NOMO-1 treated with dmso at 0.1 percent for 144 hours (cell line): ENCODE data around the gene SERPING1.
A peak's percentile ranks its signal among the peaks of the same experiment; 100 is the strongest.

Experiments
- DNase-seq: peaks from one replicate; lab custom pipeline; 2025; ENCODE audit not compliant: unreplicated experiment; lab: John Stamatoyannopoulos, UW

Gene SERPING1

DNA sequence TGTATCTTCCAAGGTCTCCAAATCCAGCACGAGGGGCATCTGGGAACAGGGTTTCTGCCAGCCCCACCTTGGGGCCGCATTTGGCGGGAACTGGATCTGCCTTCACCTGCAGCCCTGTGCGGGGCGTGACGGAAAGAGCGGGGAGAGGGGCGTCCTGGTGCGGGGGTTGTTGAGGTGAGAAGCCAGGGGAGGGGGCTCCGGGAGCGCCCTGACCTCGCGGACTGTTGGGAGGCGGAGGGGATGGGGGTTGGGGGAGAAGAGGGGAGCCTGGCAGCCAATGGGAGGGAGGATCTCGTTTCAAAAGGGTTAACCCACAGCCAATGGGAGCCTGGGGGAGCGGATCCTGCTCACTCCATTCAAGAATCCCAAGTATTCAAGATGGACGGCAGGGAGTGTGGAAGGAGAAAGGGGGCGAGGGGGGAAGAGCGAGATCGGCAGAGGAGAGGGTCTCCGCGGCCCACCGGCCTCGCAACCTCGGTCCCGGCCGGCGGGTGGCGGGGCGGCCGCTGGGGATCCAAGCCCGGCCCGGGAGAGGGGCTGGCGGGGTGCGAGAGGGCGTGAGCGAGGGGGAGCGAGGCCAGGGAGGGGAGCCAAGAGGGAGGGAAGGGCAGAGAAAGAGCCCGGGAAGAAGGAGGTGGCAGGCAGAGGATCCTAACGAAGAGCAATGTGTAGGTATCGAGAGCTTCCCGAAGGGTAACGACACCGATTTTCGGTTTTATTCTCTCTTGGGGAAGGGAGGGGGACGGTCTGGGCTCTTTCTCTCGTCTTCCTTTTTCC is 40.7 kb downstream of the SERPING1 start:
- DNase-seq, result no peak

- DNase-seq, result no peak
Observed at GRCh38 chr11:57638811-57639320, 41.4 kb downstream of the SERPING1 start.

- no peak for DNase-seq
Observed at GRCh38 chr11:57639321-57640067, 42.0 kb downstream of the SERPING1 start.

GRCh38 chr11:57640068-57640800 is 42.7 kb downstream of the SERPING1 start:
- no peak for DNase-seq

GRCh38 chr11:57641011-57641807 is 43.7 kb downstream of the SERPING1 start:
- peak; percentile 21 for DNase-seq

GRCh38 chr11:57643802-57644201 is 46.3 kb downstream of the SERPING1 start:
- no peak for DNase-seq

- DNase-seq, result no peak
Observed at GRCh38 chr11:57644748-57645688, 47.5 kb downstream of the SERPING1 start.

DNA sequence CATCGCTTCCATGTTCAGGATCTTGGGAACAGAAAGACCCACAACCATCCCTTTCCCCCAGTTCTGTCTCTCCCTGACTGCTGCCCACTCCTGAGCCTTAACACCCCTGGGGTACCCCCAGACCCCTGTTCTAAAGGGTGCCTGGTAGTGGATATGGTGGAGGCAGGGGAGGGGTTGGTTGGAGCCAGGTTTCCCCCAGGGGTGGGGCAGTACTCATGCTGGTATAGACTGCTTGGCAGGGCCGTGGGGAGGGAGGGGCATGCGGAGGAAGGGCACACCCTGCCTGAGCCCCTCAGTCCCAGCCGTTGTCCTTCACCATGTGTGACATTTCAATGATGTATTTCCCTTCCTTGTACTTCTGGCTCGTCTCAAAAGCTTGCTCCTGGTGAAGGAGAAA is 48.2 kb downstream of the SERPING1 start:
- no peak for DNase-seq

GRCh38 chr11:57646194-57646798 is 48.8 kb downstream of the SERPING1 start:
- no peak for DNase-seq

GRCh38 chr11:57646799-57647303 is 49.4 kb downstream of the SERPING1 start:
- no peak for DNase-seq

GRCh38 chr11:57647372-57647771 is 49.9 kb downstream of the SERPING1 start:
- no peak for DNase-seq

DNA sequence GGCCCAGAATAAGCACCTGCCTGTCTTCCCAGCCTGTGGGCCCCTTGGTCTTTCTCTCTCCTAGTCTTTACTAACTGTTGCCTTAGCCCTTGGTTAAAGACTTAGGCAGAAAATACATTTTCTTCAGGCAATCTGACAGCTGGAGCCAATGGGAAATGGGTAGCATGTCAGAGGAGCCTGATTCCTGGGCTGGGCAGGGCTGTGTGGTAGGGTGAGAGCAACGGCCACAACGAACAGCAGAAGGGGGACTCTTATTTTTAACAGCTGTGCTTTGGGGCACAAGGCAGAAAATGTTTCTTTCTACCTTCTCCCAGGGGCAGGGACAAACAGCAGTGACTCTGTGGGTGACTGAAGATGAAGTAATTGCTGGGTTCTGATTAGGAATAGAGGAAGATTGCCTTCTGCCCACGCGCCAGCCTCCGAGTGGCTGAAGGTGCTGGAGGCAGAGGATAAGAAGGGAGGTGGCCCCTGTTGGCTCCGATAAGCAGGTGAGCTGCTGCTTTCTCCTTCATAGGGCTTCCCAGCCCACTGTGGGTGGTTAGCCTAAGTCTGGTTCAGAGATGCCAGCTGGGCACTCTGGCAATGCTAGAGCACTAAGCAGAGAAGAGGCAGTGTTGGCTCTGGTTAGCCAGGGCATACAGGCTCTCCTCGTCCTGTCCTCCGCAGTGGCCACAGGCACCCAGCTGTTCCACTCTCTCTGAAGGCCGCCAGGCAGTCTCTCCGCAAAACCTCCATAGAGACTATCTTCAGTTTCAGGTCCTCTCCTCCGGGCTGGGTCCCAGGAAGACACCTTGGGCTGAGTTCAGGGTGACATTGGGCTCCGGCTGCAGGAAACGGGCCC is 50.7 kb downstream of the SERPING1 start:
- DNase-seq, result no peak

DNA sequence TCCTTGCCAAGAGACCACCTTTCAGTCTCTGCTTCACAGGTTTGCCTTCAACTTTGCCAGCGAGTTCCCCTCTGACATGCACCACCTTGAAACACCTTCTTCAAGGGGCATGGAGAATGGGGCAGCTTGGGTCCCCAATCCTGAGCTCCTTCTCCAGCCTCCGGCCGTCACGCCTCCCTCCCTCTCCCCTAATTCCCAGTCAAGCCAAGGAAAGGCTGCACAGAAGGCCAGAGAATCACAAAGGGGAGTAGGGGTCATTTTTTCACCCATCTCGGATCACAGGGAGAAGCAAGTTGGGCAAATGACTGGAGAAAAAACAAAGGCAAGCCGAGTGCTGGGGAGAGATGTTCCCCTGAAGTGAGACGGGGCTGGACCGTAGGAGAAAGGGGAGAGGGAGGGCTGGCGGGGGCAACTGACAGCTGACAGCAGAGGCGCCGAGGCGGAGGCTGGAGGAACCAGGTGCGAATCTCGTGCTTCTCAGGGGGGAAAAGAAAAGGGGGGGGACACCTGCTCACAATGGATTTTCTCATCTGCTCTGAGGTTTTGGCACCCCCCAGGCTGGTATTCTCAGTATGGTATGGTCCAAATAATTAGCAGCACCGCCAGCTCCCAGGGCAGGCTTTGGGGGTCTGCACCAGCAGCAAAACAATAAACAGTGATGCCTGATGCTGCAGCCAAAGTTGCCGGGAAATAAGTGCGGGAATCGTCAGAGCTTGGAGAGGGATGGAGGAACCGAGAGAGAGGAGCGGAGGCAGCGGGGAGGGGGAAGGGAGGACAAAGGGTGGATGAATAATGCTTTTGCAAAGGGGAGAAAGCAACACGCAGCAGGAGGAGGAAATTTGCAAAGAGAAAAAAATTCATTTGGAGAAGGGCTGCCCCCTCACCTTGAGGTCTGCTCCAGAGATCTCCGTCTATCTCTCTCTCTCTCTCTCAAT is 51.6 kb downstream of the SERPING1 start:
- DNase-seq, result no peak

DNA sequence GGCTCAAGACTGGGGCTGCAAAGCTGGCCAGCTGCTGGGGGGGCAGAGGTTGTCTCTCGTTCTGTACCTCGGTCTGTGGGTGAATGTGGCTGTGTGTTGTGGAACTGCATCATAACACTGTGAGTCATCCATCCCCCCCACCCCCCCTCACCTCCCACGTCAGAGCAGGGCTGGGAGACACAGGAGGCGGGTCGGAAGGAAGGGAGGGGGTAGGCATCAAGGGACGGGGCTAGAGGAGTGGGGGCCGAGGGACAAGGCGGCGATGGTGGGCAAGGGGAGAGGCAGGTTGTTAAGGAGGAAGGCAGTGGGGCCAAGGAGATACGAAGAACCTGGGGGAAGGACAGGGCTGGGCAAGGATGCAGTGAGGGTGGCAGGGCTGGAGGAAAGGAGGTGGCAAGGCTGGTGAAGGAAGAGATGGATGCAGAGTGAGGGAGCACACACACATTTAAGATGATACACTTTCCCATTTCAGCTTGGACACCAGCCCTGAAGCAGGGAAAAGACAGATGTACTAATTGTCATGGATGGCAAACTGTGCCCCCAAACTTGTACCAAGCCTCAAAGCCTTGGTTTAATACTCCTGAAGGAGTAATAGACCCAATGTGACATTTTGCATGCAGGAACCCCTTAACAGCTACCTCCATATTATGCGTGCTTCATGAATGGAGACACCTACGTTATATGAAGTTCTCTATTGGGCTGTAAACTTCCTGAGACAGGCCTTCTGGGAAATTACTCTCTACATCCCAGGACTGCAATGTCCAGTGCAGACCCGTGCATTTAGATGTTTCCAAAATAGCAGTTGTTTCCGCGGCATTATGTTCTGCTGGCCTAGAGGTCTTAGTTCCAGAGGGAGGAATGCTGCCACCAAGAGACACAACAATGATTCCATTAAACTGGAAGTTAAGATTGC is 52.6 kb downstream of the SERPING1 start, which contains the start of gene YPEL4:
Gene YPEL4, minus strand, starts transcription at position 87 of the 913 bp plus-strand sequence. CDS start 2,805 bp downstream, outside the sequence.
- DNase-seq, result peak; percentile 10

DNA sequence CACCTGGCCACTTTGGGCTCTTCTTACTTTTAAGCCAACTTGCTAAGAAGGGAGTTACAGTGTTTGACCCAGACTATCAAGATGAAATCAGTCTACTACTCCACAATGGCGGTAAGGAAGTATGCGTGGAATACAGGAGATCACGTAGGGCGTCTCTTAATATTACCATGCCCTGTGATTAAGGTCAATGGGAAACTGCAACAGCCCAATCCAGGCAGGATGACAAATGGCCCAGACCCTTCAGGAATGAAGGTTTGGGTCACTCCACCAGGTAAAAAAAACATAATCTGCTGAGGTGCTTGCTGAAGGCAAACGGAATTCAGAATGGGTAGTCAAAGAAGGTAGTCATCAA is 53.2 kb downstream of the SERPING1 start:
- DNase-seq, result no peak

- DNase-seq, result no peak
Observed at GRCh38 chr11:57651408-57651807, 53.9 kb downstream of the SERPING1 start.
